ENCODE results near the gene CCDC92. TPM values are rescaled to one million over a fixed set of nuclear protein-coding genes. Genes with fewer than 3 reads are reported as not detected.

Gene CCDC92
- total and polyA plus RNA-seq, 2 of the 13 experiments (the other 11 are each of a cell fraction or from before 2014, with no cell fraction given): 5.4 to 14.7 TPM

- TF ChIP-seq ZNF12 (CRISPR knock-in tag; IDR thresholded peaks at IDR 0.05): no peak
- TF ChIP-seq NFE2 (CRISPR knock-in tag; IDR thresholded peaks at IDR 0.05): no peak
- no peak for TF ChIP-seq RBAK (CRISPR knock-in tag; IDR thresholded peaks at IDR 0.05)
- TF ChIP-seq ZNF615 (CRISPR knock-in tag; IDR thresholded peaks at IDR 0.05; ENCODE audit: borderline replicate concordance): no peak
- no peak for TF ChIP-seq NCOR1 (IDR thresholded peaks at IDR 0.05; ENCODE audit: borderline replicate concordance, low read length)
- TF ChIP-seq ZNF766 (CRISPR knock-in tag; IDR thresholded peaks at IDR 0.05; ENCODE audit: borderline replicate concordance): no peak
- TF ChIP-seq, protein P1, sequence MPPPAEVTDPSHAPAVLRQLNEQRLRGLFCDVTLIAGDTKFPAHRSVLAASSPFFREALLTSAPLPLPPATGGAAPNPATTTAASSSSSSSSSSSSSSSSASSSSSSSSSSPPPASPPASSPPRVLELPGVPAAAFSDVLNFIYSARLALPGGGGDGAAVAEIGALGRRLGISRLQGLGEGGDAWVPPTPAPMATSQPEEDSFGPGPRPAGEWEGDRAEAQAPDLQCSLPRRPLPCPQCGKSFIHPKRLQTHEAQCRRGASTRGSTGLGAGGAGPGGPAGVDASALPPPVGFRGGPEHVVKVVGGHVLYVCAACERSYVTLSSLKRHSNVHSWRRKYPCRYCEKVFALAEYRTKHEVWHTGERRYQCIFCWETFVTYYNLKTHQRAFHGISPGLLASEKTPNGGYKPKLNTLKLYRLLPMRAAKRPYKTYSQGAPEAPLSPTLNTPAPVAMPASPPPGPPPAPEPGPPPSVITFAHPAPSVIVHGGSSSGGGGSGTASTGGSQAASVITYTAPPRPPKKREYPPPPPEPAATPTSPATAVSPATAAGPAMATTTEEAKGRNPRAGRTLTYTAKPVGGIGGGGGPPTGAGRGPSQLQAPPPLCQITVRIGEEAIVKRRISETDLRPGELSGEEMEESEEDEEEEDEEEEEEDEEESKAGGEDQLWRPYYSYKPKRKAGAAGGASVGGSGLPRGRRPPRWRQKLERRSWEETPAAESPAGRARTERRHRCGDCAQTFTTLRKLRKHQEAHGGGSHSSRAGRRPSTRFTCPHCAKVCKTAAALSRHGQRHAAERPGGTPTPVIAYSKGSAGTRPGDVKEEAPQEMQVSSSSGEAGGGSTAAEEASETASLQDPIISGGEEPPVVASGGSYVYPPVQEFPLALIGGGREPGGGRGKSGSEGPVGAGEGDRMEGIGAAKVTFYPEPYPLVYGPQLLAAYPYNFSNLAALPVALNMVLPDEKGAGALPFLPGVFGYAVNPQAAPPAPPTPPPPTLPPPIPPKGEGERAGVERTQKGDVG (CRISPR knock-in tag; IDR thresholded peaks at IDR 0.05; ENCODE audit: borderline replicate concordance): no peak
These were observed 39.4 kb downstream of the CCDC92 start (continued) for GRCh38 chr12:123933214-123933613.

DNA sequence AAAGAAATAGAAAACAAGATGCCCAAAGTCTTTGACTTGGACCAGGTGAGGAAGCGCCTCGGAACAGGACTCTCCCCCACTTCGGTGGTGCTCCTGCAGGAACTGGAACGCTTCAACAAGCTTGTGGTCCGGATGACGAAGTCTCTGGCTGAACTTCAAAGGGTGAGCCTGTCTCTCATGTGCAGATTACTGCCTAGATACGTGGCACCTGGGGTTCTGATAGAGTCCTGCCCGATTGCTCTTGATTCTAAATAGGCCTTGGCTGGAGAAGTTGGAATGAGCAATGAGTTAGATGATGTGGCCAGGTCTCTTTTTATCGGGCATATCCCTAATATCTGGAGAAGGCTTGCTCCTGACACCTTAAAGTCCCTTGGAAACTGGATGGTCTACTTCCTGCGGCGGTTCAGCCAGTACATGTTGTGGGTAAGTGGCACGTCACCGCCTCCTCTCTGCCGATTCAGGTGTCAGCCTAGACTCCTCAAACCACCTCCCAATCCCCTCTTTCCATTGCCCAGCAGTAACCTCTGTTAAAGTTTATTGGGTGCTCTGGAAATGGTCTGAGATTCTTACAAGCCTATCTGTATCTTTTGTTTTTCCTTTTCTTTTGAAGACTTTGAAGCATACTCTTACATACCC, 40.8 kb downstream of the CCDC92 start:
- no peak overlapping the region for H3K4me2 ChIP-seq (ENCODE audit: low read depth, low read length)
- DNase-seq (ENCODE audit: low spot score) (no peak), FAIRE-seq (no peak), ATAC-seq (no peak)
- ChIA-PET POLR2A (no interaction called here), CTCF (ENCODE audit: low intra/inter-chr PET ratio, low total read pairs) (no interaction called here)
- H3K79me2 ChIP-seq (ENCODE audit: insufficient read depth, low read length): no peaks in the 10 kb centered on the region
- H3K36me3 ChIP-seq (replicated peaks in 1 of 2; ENCODE audit: control insufficient read depth in 1 of 2, insufficient read depth in 2 of 2, low read length in 2 of 2): peaks cover 0 to 5% of the 10 kb centered on the region in 2 experiments; a peak in 1 of 5 replicates
- H3K9me3 ChIP-seq (ENCODE audit: low read length): no peaks in the 10 kb centered on the region
- 53% methylated on average over 14 of the region's 14 CpGs for WGBS (ENCODE audit: low lambda C conversion rate)
- no peak overlapping the region for H3K4me3 ChIP-seq (replicated peaks in 1 of 3; ENCODE audit: insufficient read depth in 1 of 3, low read depth in 2 of 3, low read length in 3 of 3)
- H3K27me3 ChIP-seq (ENCODE audit: control insufficient read depth in 1 of 2, insufficient read depth in 2 of 2, low read length in 2 of 2): peaks cover 0 to 16% of the 10 kb centered on the region in 2 experiments; a peak in 4 of 5 replicates
- no peak overlapping the region for H3K9ac ChIP-seq (ENCODE audit: insufficient read depth, low read depth, low read length)
- in situ Hi-C loops (cut with HindIII; ENCODE audit: extremely low pct_ligation_motif_present, low pct_unique_long_range_greater_than_20kb): no loop called here
- BruUV-seq (replicated peaks): no TSS peak
- no peaks in the 10 kb centered on the region for H4K20me1 ChIP-seq (ENCODE audit: insufficient read depth, low read length)
- intact Hi-C loops (cut with micrococcal nuclease; ENCODE audit: unreplicated experiment): no loop called here
- H2AFZ ChIP-seq (ENCODE audit: low read length): no peak overlapping the region
- H3K4me1 ChIP-seq (ENCODE audit: insufficient read depth, low read length): no peaks in the 10 kb centered on the region
- no peak overlapping the region for H3K27ac ChIP-seq (ENCODE audit: extremely low read length, insufficient read depth, low read length)
- TF ChIP-seq ZNF720 (CRISPR knock-in tag; IDR thresholded peaks at IDR 0.05) (no peak), IKZF1 (IDR thresholded peaks at IDR 0.05) (no peak), EZH2 (conservative IDR thresholded peaks at IDR 0.05; ENCODE audit: low read depth, low read length) (no peak), YEATS4 (CRISPR knock-in tag; IDR thresholded peaks at IDR 0.05; ENCODE audit: borderline replicate concordance) (no peak), ZBTB7B (CRISPR knock-in tag; IDR thresholded peaks at IDR 0.05) (no peak)
- TF ChIP-seq, protein P2, sequence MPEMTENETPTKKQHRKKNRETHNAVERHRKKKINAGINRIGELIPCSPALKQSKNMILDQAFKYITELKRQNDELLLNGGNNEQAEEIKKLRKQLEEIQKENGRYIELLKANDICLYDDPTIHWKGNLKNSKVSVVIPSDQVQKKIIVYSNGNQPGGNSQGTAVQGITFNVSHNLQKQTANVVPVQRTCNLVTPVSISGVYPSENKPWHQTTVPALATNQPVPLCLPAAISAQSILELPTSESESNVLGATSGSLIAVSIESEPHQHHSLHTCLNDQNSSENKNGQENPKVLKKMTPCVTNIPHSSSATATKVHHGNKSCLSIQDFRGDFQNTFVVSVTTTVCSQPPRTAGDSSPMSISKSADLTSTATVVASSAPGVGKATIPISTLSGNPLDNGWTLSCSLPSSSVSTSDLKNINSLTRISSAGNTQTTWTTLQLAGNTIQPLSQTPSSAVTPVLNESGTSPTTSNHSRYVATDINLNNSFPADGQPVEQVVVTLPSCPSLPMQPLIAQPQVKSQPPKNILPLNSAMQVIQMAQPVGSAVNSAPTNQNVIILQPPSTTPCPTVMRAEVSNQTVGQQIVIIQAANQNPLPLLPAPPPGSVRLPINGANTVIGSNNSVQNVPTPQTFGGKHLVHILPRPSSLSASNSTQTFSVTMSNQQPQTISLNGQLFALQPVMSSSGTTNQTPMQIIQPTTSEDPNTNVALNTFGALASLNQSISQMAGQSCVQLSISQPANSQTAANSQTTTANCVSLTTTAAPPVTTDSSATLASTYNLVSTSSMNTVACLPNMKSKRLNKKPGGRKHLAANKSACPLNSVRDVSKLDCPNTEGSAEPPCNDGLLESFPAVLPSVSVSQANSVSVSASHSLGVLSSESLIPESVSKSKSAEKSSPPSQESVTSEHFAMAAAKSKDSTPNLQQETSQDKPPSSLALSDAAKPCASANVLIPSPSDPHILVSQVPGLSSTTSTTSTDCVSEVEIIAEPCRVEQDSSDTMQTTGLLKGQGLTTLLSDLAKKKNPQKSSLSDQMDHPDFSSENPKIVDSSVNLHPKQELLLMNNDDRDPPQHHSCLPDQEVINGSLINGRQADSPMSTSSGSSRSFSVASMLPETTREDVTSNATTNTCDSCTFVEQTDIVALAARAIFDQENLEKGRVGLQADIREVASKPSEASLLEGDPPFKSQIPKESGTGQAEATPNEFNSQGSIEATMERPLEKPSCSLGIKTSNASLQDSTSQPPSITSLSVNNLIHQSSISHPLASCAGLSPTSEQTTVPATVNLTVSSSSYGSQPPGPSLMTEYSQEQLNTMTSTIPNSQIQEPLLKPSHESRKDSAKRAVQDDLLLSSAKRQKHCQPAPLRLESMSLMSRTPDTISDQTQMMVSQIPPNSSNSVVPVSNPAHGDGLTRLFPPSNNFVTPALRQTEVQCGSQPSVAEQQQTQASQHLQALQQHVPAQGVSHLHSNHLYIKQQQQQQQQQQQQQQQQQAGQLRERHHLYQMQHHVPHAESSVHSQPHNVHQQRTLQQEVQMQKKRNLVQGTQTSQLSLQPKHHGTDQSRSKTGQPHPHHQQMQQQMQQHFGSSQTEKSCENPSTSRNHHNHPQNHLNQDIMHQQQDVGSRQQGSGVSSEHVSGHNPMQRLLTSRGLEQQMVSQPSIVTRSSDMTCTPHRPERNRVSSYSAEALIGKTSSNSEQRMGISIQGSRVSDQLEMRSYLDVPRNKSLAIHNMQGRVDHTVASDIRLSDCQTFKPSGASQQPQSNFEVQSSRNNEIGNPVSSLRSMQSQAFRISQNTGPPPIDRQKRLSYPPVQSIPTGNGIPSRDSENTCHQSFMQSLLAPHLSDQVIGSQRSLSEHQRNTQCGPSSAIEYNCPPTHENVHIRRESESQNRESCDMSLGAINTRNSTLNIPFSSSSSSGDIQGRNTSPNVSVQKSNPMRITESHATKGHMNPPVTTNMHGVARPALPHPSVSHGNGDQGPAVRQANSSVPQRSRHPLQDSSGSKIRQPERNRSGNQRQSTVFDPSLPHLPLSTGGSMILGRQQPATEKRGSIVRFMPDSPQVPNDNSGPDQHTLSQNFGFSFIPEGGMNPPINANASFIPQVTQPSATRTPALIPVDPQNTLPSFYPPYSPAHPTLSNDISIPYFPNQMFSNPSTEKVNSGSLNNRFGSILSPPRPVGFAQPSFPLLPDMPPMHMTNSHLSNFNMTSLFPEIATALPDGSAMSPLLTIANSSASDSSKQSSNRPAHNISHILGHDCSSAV (CRISPR knock-in tag; IDR thresholded peaks at IDR 0.05; ENCODE audit: borderline replicate concordance): no peak

Measured in HepG2 (cell line).